ENCODE results near the gene SETD1A.

DNA sequence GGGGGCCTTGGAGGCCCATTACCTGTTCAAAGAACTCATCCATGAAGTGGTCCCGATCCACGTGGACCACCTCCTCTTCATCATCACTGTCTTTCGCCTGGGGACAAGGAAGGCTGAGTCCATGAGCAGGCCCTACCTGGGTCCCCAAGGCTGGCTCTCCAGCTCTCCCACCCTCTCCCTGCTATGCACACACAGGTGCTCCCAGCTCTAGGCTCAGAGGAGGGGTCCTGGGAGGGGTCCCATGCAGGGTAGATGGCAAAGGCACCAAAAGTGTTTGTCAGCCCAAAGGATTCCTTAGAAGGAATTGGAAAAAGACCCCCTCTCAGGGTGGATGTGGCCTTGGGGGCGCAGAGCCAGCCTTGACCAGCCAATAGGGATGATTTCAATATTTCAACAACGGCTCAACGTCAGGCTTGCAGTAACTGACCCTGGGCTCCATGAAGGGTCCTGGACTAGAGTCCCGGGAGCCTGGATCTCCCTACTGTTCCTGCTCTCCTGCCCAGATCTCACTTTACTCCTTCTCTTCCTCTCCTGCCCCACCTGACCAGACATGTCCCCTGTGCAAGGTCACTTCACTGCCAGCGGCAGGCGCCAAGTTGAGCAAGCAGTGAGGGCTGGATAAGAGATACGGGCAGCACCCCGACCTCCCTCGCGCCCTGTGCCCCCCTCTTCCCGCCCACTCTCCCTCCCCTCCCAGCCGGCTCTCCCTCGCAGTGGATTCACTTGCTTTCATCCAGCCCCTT lies 44.1 kb downstream of the SETD1A start:
- no peak for TF ChIP-seq POLR2A (IDR thresholded peaks at IDR 0.05; ENCODE audit: low read length)
- TF ChIP-seq GATA1 (IDR thresholded peaks at IDR 0.05; ENCODE audit: low read depth, low read length), result no peak
